Amygdala (tissue), 56 donors: ENCODE results near the gene MT1E.
"Not testable (repeated sequence)": the region's sequence is repeated elsewhere in the genome, so short reads cannot be mapped to it uniquely, and the experiment has no call there.

Experiments
- DNase-seq, 56 donors: peaks; one replicate each; lab custom pipeline; 2025; lab: John Stamatoyannopoulos, UW

MT1E gene

DNA sequence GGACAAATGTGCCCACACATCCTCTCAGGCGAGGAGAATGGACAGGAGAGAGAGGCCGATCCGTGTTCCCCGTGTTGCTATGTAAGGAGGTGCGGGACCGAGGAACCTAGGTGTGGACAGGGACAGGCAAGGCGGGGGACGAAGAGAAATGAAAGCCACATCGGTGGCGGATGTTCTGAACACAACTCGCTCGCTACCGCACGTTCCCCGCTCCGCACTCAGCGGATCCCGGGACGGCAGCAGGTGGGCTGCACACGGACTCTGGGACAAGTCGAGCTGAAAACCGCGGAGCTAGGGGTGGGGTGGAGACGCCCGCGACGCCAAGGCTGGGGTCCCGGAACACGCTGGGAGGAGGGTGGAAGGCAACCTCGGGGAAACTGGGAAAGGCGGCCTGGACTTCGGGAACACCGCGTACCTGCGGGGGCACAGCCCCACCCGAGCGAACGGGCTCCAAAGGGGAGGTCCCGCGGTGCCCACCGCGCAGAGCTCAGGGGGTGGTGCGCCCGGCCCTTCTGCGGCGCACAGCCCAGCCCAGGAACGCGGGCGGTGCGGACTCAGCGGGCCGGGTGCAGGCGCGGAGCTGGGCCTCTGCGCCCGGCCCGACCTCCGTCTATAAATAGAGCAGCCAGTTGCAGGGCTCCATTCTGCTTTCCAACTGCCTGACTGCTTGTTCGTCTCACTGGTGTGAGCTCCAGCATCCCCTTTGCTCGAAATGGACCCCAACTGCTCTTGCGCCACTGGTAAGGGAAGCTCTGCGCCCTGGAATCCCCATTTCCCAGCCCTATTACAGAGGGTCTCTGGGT, at the start of gene MT1E:
MT1E (plus strand) TSS at position 642 of the 803 bp plus-strand sequence; CDS start at position 713, 71 bp downstream.
- peak in 34 of 56 donors; percentile 27 to 76 (median 47) for DNase-seq

DNA sequence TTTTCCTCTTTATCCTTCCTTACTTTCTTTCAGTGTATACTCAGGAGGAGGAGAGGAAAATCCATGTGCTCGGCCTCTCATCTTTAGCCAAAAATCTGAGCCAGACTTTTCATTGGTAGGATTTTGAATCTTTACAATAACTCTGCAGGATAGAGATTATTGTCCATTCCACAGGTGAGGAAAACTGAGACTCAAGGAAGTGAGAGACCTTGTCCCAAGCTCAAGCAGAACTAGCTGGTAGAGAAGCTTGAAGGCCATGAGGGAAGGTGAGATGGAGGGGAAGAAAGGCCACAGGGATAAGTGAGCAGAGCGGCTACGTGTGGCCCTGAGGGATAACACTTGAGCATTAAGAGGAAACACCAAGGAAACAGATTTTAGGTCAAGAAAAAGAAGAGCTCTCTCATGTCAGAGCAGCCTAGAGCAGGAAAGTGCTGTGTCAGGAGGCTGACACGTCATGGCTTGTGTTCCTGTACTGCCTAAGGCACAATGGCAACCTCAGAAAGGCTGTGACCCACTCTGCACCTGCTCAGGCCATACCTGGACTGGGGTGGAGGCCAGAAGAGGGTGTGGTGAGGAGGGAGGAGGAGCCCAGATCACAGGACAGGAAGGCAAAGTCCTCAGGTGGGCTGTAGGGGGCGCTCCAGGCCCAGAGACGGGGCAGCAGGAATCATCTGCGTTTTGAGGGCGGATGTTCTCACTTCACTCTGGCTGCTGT, 48.8 kb upstream of the MT1E start:
- DNase-seq, result peak in 11 of 56 donors; percentile 8 to 55 (median 28)

DNA sequence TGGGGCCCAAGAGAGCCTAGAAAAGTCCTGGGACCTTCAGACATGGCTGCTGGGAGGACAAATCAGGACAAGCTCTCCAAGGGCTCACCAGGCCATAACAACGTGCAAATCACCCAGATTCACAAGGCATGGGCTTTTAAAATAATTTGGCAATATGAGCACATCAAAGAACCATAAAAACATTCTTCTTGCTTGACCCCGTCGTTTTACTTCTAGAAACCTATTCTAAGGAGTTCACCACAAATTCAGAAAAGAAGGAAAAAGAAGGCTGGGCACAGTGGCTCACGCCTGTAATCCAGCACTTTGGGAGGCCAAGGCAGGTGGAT, 48.3 kb upstream of the MT1E start:
- DNase-seq, result no peak

- no peak for DNase-seq
Measured at GRCh38 chr16:56580391-56581048, 45.1 kb upstream of the MT1E start.

- DNase-seq, result not testable (repeated sequence)
Measured at GRCh38 chr16:56582911-56583310, 42.7 kb upstream of the MT1E start.

- DNase-seq, result no peak
Measured at GRCh38 chr16:56583351-56584168, 42.0 kb upstream of the MT1E start.

DNA sequence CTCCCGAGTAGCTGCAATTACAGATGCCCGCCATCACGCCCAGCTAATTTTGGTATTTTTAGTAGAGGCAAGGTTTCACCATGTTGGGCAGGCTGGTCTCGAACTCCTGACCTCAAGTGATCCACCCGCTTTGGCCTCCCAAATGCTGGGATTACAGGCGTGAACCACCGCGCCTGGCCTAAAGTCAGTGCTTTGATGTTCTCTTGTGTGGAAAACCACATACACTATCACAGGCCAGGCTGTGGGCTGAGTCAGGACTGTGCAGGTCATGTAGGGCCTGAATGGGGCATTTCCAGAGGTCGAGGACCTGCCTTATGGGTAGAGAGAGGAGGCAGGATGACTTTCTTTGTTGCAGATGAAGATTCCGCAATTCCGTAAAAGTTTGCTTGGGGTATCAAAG, 41.3 kb upstream of the MT1E start:
- DNase-seq, result no peak

- DNase-seq, result no peak
Measured at GRCh38 chr16:56588781-56589140, 36.8 kb upstream of the MT1E start.

GRCh38 chr16:56589141-56590039, 36.2 kb upstream of the MT1E start, which contains the start of gene MT3:
Gene MT3, plus strand, starts transcription at chr16:56589528. Its CDS starts 63 bp downstream, at chr16:56589591.
- peak in 49 of 56 donors; percentile 38 to 89 (median 74) for DNase-seq

DNA sequence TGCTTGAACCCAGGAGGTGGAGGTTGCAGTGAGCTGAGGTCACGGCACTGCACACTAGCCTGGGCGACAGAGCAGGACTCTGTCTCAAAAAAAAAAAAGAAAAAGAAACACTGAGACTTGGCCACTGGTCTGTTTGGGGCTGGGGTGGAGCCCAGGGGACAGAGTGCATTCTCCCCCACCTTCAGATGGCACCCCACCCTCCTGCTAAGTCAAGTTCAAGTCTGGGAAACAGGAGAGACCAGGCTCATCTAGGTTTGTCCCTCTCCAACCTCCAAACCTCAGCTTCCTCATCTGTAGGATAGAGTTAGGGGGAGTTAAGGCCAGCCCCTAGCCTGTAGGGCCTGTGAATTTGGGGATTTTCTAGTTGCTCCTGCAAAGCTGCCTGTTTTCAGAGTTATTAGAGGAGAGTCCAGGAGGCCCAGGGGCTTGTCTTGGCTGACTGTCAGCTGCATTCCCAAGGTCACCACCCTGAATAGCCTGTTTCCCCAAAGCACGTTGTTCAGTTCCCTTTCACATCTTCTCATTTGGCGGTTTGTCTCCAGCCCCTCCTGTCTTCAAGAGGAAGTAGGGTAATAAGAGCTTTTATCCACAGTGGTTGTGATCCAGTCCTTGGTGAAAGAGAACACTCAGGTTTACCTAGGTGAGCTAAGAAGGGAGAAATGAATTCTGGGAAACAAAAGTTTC, 34.1 kb upstream of the MT1E start:
- peak in 5 of 56 donors; percentile 18 to 41 (median 25) for DNase-seq

GRCh38 chr16:56593573-56594291, 31.8 kb upstream of the MT1E start:
- no peak for DNase-seq

DNA sequence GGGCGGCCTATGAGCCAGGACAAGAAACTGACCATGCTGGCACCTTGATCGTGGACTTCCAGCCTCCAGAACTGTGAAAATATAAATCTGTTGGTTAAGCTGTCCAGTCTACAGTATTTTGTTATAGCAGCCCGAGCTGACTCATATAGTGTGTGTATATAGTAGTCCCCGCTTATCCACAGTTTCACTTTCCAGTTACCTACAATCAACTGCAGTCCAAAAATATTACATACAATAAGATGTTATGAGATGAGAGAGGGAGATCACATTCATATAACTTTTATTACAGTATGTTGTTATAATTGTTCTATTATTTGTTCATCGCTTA, 31.3 kb upstream of the MT1E start:
- no peak for DNase-seq

GRCh38 chr16:56600398-56600999, 25.1 kb upstream of the MT1E start:
- DNase-seq, result peak in 26 of 56 donors; percentile 11 to 80 (median 39)

- peak in 7 of 56 donors; percentile 10 to 62 (median 39) for DNase-seq
Measured at GRCh38 chr16:56601325-56601724, 24.3 kb upstream of the MT1E start.

DNA sequence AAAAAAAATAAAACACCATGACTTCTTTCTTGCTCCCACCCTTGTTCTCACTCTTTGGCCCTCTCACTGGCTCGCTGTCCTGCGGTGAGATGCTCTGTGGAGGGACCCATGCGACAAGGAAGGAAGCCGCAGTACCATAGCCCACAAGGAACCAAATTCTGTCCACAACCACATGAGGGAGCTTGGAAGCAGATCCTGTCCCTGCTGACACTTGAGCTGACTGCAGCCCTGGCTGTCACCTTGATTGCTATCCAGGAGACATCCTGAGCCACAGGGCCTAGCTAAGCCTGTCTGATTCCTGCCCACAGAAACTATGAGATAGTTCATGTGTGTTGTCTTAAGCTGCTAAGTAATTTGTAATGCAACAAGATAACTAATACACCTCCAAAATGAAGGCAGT, 22.0 kb upstream of the MT1E start:
- peak in 20 of 56 donors; percentile 6 to 73 (median 37) for DNase-seq

GRCh38 chr16:56604966-56605365, 20.6 kb upstream of the MT1E start:
- no peak for DNase-seq

DNA sequence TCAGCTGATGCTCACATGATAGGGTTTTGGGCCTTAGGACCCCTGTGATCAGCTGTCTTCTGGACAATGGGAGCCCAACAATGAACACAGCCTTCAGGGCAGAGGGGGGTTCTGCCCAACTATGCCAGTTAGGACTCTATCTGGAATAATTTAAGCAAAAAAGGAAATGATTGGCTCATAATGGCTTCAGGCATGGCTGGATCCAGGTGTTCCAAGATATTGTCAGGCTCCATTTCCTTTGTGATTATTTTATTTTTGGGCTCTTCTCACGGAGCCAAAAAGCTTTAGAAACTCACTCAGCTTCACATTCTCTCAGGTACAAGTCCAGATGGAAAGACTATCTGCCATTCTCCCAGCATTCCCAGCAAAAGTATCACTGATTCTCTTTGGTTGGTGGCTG, 20.1 kb upstream of the MT1E start:
- DNase-seq, result no peak

DNA sequence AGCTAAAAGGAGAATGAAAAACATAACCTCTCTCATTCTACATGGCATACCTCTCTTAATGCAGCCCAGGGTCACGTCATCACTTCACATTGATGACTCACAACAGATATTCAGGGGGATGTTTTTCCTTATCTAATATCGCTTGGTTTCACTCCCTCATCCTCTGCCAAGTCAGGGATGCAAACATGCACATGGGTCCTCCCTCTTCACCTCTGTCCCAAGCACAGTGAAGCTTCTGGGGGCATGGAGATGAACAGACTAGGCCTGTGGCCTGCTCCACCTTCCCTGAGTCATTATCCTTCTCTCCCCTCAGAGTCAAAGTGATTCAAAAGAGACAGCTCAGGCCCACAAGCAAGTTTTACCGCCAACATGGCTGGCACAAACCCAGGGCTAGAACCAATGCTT, 19.5 kb upstream of the MT1E start:
- peak in 1 of 56 donors; percentile 61 for DNase-seq
